ENCODE data around the gene PJA2. TPM values are rescaled to one million over a fixed set of nuclear protein-coding genes. Genes with fewer than 3 reads are reported as not detected.

Gene PJA2
- total RNA-seq, 4 donors from 2014 or later = 28.8 to 75.5 (median 51.4) TPM

DNA sequence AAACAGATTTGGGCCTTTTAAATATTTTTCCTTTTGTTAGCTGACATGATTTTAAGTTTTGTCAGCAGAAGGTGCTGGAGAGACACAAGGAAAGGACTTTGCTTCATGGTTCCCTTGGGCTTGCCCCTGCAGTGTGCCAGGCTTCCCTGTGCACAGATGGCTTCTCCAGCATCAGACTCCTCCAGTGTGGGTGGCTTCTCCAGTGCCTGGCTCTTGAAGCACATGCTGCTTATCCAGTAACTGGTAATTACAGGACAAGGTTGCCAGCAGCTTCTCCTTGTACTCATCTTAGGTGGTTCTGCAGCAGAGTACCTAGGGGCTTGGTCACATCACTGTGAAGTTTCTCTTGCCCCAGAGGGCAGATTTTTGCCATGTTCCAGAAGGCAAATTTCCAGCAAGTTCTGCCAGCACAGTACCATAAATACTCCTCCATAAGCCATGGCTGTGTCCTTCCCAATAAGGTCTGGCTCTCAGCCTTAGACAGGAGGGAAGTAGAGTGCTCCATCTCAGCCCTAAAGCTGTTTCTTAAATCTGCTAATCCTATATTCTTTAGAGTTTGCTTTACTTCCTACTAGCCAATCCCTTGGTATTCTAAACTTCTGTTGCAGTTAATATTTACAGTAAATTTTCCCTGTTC is 62.4 kb downstream of the PJA2 start:
- no peak overlapping the region for H3K4me3 ChIP-seq
- TF ChIP-seq, protein P1, sequence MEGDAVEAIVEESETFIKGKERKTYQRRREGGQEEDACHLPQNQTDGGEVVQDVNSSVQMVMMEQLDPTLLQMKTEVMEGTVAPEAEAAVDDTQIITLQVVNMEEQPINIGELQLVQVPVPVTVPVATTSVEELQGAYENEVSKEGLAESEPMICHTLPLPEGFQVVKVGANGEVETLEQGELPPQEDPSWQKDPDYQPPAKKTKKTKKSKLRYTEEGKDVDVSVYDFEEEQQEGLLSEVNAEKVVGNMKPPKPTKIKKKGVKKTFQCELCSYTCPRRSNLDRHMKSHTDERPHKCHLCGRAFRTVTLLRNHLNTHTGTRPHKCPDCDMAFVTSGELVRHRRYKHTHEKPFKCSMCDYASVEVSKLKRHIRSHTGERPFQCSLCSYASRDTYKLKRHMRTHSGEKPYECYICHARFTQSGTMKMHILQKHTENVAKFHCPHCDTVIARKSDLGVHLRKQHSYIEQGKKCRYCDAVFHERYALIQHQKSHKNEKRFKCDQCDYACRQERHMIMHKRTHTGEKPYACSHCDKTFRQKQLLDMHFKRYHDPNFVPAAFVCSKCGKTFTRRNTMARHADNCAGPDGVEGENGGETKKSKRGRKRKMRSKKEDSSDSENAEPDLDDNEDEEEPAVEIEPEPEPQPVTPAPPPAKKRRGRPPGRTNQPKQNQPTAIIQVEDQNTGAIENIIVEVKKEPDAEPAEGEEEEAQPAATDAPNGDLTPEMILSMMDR (IDR thresholded peaks at IDR 0.05) = no peak
- no peak for TF ChIP-seq POLR2A (IDR thresholded peaks at IDR 0.05)
- no peaks in the 10 kb centered on the region for H3K9me3 ChIP-seq
- peaks cover 0 to 79% (median 4%) of the 10 kb centered on the region in 3 donors for H3K36me3 ChIP-seq
- peaks cover 0 to 27% (median 7%) of the 10 kb centered on the region in 3 donors for H3K4me1 ChIP-seq
- H3K27me3 ChIP-seq = no peaks in the 10 kb centered on the region
- intact Hi-C loops (cut with DNase I) = no loop called here
- H3K27ac ChIP-seq = no peak overlapping the region
- DNase-seq = no peak

GRCh38 chr5:109345699-109346098 is 64.1 kb downstream of the PJA2 start:
- H3K27me3 ChIP-seq = no peaks in the 10 kb centered on the region
- WGBS, 2 donors = 91 to 100% methylated on average over 2 of the region's 2 CpGs
- H3K4me3 ChIP-seq = no peak overlapping the region
- no peak overlapping the region for H3K27ac ChIP-seq
- TF ChIP-seq POLR2A (IDR thresholded peaks at IDR 0.05) = no peak
- TF ChIP-seq, protein P1 (IDR thresholded peaks at IDR 0.05) = no peak
- H3K36me3 ChIP-seq = peaks cover 0 to 71% (median 4%) of the 10 kb centered on the region in 3 donors
- H3K4me1 ChIP-seq = peaks cover 0 to 27% (median 7%) of the 10 kb centered on the region in 3 donors
- intact Hi-C loops (cut with DNase I) = no loop called here
- no peaks in the 10 kb centered on the region for H3K9me3 ChIP-seq
- no peak for DNase-seq

DNA sequence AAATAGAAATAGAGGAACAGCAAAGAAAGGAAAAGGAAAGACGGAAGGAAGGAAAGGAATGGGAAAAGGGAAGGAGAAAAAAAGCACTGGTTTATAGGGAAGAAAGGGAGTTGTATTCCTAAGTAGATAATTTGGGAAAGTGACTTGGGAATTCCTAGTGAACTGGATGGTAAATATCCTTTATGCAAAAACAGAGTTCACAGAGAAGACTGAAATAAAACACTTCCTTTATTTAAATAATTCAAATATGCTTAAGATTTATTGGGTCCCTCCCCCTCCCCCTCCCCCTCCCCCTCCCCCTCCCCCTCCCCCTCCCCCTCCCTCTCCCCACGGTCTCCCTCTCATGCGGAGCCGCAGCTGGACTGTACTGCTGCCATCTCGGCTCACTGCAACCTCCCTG is 69.4 kb downstream of the PJA2 start:
- no peak for TF ChIP-seq POLR2A (IDR thresholded peaks at IDR 0.05)
- TF ChIP-seq, protein P1 (IDR thresholded peaks at IDR 0.05) = no peak
- 90 to 93% methylated on average over 1 of the region's 5 CpGs for WGBS, 2 donors
- DNase-seq = no peak
- intact Hi-C loops (cut with DNase I) = no loop called here
- no peak overlapping the region for H3K27ac ChIP-seq
- H3K4me3 ChIP-seq = no peak overlapping the region
- no peaks in the 10 kb centered on the region for H3K9me3 ChIP-seq
- no peaks in the 10 kb centered on the region for H3K4me1 ChIP-seq
- no peaks in the 10 kb centered on the region for H3K27me3 ChIP-seq
- peaks cover 0 to 61% (median 4%) of the 10 kb centered on the region in 3 donors for H3K36me3 ChIP-seq

DNA sequence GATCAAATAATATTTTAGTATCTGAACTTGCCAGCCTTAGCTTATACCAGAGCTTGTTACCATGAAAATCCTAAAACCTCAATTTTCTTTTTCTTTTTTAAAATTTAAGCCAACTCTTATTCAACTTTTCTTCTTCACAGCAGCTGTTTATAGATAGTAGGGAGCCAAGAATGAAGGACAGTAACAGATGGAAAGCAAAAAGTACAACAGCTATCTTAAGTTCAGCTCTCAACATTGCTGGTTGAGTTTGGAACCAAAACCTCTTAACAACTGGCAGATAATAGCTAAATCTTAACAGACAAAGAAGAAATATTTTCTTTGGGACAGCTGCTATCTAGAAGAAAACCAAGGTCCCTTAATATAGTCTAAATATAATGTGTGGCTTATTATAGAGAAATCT is 74.7 kb downstream of the PJA2 start:
- DNase-seq = no peak
- Histone ChIP-seq H3K27me3 (no peaks in the 10 kb centered on the region), H3K4me1 (peaks cover 0 to 4% (median 4%) of the 10 kb centered on the region in 3 donors), H3K9me3 (no peaks in the 10 kb centered on the region), H3K4me3 (no peak overlapping the region), H3K36me3 (peaks cover 0 to 63% (median 0%) of the 10 kb centered on the region in 3 donors), H3K27ac (no peak overlapping the region)
- no peak for TF ChIP-seq POLR2A (IDR thresholded peaks at IDR 0.05)
- TF ChIP-seq, protein P1 (IDR thresholded peaks at IDR 0.05) = no peak
- intact Hi-C loops (cut with DNase I) = no loop called here

DNA sequence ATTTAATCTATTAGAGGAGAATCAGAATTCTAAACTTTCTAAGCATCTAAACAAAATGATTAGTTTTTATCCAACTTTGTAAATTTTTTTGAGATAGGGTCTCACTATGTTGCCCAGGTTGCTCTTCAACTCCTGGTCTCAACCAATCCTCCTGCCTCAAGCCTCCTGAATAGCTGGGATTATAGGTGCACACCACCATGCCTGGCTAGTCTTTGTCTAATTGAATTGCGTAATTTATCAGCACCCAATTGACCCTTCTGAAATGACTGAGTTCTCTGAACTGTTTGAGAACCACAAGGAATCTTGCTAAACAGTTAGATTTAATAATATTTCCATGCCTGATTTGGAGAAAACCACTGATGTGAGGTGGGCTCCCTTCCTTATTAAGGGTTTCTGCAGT is 75.7 kb downstream of the PJA2 start:
- H3K36me3 ChIP-seq = peaks cover 0 to 62% (median 0%) of the 10 kb centered on the region in 3 donors
- WGBS, 2 donors = 94 to 100% methylated on average over 1 of the region's 1 CpG
- H3K27ac ChIP-seq = no peak overlapping the region
- no peak for DNase-seq
- H3K27me3 ChIP-seq = no peaks in the 10 kb centered on the region
- H3K9me3 ChIP-seq = no peaks in the 10 kb centered on the region
- H3K4me3 ChIP-seq = no peak overlapping the region
- no peak for TF ChIP-seq POLR2A (IDR thresholded peaks at IDR 0.05)
- TF ChIP-seq, protein P1 (IDR thresholded peaks at IDR 0.05) = no peak
- intact Hi-C loops (cut with DNase I) = no loop called here
- H3K4me1 ChIP-seq = peaks cover 0 to 14% (median 6%) of the 10 kb centered on the region in 3 donors
